Measurements from ENCODE around the gene FHOD3.

- TF ChIP-seq POLR2A (IDR thresholded peaks at IDR 0.05; ENCODE audit: low read length) (no peak), GATA1 (IDR thresholded peaks at IDR 0.05; ENCODE audit: low read depth, low read length) (no peak)
These were observed 52.0 kb downstream of the FHOD3 start for GRCh38 chr18:36349552-36349951.
